GM21390 (cell line): ENCODE results near the gene FILIP1.

Experiments used
- ATAC-seq: cut with Tn5 transposase; IDR thresholded peaks from one replicate; pipeline ENCODE4 v1.9.1; 2021; ENCODE audit not compliant: unreplicated experiment

Gene FILIP1

DNA sequence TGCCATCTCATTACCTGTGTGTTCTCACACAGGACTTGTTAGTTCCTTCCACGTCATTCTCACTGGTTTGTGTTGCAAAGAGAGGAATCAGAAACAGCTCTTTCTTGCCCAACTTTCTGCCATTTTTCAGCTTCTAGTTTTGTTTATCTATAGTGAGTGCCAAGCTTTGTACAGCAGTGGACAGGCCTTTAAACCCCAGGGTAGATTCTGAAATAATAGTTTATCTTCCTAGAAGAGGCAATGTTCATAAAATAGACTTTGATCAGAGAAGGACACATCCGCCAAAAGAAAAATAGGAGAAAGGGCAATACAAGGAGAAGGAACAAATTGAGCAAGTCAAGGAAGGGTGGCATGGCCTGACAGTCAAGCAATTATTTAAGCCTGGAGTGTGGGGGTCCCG lies 191.3 kb downstream of the FILIP1 start:
- no peak for ATAC-seq

DNA sequence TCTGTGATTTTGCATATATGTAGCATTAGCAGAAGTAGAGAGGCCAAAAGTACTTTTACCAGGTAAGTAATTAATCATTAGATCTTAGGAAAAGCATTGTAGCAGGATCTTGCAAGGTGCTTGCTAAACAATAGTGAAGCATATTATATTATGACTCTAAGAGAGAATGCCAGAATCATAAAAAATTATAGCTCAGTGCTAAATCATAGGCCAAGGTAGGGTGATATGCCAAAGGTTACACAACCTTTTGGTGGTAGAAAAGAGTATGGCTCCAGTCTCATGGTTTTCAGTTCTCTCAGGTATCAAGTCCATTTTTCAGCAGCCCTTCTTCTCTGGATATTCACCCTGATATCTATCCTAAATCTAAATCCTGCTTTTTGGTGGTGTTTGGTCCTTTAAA lies 192.1 kb downstream of the FILIP1 start:
- ATAC-seq, result no peak

DNA sequence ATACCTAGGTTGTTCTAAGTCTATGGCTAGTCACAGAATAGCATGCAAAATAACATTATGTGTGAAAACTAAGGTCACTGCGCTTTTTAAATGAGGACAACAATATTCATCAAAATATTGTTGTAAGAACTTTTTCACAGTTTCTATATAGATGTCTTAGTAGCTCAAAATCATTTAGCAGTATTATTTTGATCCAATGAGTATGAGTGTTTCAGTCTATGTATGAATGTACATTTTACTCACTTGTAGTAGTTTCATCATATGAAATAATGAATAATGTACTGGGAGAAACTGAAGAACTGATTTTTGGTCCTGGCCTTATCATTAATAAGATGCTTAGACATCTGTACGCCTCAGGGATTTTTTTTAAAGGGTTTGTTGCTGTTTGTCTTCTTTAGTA lies 192.5 kb downstream of the FILIP1 start:
- ATAC-seq, result no peak

DNA sequence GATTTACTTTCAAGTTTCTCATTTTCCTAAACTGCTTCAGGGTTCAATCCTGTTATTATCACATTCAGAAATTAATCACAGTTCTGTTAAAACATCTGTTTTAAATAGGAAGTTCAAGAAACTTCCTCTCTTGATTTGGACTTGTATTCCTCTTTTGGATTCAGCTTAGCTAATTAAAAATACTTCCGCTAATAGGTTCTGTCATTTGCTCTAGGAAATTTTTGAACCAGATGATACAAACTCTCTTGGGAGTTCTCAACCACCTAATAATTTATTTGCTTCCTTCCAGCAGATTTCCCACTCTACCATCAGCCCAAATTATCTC lies 193.1 kb downstream of the FILIP1 start:
- ATAC-seq, result no peak

DNA sequence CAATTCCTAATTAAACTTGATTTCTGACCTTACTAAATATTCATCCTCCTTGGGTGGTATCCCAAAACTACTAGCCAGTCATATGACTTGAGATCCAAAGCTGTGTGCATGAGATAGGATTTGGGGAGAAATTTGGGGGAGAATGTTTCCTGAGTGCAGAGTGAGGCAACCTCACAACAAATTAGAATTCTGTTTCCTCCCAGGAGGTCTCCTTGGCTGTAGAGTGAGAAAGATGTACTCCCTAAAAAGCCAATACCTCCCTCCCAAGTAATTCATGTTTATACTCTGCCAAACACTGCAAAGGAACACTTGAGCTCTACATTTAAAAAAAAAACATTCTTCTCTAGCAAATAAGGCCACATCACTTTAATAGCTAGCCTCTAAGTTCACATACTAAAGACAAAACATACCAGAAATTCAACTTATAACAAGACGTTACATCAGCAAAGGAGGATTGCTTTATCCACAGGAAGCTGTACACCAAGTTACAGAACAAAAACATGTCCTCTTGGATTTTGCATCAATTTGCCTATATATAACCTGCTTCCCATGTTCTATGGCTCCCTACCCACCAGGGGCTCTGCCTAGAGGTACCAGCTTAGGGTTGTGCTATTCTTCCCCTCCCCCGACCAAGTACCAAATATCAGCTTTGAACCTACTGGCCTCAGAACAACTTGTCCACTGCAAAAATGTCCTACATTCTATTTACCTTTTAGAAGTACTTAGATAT lies 193.6 kb downstream of the FILIP1 start:
- ATAC-seq, result no peak

DNA sequence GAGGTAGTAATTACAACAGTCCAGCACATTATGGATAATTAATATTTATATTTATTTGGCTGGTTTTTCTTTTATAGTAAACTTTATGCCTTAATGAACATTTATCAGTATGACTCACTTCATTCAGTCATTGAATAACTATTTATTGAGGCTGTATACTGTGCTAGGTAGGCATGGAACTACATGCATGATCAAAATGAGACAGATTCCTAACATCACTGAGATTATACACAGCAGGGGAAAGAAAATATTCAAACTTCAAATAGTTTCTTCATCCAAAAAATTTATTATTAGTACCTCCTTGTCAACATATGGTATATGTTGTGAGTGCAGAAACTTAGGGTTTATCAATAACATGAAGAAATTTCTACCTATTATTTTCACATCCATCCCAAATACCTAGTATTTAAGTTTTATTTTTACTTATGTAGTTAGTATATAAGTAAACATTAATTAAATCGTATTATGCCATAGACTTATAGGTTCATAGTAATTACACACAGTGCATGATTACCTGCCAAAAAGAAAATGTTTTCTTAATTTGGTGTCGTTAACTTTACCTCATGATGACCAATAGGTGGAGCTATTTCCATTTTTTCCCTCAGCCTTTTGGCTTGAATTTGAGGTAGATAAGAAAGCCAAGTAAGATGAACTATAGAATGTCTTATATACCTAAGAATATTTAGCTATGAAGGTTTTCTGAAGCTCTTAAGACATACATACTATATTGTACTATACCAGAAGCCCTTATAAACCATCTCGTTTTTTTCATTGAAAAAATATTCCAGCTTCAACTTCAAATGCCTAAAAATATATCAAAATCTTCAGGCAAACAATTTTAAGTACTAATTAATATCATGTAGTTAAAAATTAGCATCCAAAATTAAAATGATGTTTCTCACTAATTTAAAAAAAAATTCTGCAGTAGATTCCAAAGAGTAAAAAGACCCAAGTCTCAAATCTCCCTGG lies 196.5 kb downstream of the FILIP1 start:
- ATAC-seq, result peak; percentile 76

DNA sequence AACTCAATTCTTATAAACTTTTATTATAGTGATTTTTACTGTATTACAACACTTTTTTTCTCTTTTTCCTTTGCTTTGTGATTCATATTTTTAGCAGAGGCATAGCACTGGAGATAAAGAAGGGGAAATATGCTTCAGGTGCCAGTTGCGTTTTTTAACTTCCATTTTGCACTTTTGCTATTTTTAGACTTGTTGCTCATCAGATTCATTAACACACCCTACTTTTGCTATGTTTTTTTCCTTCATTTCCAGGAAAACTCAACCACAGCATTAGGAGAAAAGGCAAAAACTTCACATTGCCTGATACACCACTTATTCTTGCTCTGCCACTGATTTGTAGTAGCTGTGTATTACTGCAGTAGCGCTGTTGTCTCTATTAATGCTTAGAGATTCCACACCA lies 201.0 kb downstream of the FILIP1 start:
- ATAC-seq, result no peak

DNA sequence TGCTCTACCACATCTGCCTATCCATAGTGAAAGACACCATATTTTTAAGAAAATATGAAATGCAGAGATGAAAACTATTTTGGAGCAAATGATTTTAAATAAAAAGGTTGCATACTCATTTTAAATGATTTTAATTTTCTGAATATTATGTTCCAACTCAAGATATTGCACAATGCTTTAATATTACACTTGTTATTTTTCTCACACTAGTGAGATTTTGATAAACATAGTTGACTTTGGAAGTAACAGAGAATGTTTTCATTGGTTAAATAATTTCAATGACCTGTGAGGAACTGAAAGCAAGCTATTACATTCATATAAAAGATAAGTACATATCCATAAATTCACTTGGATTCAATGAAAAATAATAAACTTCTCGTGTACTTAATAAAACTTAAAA lies 201.9 kb downstream of the FILIP1 start:
- ATAC-seq, result no peak

DNA sequence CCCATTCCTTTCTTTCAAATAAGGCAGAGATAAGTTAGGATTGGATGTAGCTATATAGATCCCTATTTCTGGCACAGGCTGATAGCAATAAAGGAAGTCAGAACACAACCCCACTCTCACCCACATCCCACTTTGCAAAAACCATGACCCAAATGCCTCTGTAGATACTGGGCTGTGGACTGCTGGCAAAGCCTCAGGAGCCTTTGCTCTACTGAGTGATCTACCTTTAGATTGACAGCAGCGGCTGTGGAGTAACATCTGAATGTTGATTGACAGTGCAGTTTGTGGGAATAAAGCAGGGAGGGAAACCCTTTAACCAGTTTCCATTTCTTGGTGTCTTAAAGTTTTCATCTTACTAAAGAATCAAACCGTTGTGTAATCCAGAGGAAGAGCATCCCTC lies 202.3 kb downstream of the FILIP1 start:
- ATAC-seq, result no peak

DNA sequence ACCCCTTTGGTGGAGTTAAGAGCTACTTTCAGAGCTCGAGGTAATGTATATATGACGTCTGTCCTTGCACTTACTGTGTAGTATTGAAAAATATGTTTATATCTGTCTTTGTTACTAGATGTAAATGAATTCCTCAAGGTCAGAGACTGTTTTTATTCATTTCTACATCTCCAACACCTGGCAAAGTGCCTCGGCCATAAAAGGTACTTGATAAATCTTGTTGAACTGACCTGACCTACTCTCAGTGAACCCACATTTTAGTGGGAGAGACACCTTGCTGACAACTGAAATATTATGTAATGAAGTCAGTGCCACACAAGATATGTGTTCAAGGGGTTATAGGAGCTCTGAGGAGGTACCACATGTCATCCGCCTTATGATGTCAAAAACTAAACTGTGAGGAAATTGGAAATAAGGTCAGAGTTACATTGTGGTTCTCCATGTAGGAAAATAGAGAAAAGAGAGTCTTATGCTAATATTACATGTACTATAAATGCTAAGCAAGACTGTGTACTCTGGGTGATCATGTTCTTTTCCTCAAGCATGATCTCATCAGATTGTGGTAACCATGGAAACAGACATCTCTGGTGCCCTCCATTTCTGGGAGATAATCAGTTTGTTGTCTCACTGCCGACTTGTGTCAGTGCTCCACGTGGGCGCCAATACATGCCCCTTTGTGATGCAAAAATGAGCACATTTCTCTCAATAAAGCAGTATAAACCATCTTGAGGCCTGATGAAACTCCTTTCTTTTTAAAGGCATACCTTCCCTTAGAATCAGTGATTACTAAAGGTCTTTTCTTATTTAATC lies 203.3 kb downstream of the FILIP1 start:
- no peak for ATAC-seq

DNA sequence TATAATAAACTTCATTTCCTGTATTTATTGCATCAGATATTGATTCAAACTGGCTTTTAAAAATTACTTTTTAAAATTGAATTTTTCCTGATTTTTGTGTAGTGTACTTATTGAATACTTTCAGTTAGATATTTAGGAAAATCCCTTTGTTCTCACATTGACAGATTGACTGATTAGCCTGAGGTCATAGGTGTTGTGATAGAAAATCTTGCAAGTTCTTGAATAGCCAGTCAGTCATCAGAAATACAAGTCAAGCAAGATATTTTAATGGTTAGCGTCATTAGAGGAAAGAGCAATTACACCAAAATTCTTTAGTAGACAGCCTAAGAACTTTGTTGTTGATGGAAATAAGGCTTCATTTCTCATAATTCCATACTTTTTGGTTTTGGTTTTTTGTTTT lies 205.6 kb downstream of the FILIP1 start:
- ATAC-seq, result no peak

DNA sequence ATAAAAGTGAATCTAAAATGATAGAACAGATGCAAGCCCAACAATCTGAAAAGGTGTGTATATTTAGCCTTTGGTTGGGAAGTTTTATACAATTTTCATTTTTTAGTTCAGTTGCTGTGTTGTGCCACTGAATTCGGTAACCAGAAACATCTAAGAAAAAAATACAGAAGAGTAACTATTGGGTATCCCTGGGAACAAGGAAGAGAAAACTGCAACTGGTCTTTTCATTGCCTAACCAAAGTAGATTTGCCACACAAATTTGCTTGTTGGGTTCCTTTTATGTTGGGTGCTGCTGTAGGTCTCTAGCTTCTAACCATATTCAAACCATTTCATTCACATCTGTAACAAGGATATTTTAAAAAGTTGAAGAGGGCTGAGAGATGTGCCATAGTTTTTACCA lies 206.2 kb downstream of the FILIP1 start:
- ATAC-seq, result no peak

DNA sequence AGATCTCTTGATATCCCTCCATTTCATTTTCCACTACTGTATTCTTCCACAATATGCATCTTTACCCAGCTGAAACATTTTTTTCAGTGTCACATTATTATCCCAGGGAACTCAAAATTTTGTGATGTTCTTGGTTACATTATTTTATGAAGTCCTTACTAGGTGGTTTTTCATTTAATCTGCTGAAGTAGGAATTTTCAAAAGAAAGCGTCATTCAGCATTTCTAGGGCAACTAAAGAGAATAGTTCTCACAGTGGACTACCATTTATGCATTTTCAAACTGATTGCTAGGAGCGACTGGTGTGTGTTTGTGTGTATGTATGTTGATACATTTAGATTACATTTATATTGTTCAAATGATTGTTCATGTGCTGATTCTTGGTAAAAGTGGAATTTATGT lies 206.6 kb downstream of the FILIP1 start:
- no peak for ATAC-seq

DNA sequence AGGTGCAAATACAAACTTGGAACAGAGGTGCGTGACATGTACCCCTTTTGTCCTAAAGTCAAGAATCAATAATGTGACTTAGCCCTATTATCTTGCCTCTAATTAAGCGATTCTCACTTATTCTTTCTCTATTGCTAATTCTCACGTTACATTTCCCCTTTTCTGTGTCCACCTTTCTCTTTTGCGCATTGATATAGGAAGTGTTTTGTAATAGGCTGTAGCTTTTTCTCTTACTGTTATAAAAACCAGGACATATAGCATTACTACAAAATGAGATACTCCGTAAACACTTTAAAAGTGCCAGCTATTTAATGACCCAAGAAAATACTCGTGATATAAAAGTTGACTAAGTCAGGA lies 208.3 kb downstream of the FILIP1 start:
- peak; percentile 12 for ATAC-seq

DNA sequence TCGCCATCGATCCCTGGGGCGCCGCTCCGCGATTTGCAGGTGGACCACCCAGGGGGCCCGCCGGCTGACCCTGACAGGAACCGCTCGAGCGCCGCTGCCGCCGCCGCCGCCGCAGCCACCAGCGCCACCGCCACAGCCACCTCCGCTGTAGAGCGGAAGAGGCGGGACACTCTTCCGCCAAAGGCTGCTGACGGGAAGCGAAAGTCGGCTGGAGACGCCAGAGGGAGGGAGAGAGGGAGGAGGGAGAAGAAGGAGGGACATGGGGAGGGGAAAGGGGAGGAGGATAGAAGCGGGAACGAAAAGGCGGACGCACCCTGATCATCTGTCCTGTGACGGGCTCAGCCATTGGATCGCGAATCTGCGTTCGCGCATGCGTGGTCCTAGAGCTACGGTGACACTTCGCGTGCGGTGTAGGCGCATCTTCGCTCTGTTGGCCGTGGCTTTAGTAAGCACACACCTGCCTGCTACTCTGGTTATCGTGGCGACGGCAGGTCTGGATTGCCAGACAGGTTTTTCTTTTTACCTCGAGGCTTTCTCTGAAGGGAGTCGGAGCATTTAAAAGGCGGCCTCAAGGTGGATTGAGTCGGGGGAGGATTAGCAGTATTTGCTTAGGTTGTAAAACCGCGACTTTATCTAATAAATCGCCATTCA lies 208.8 kb downstream of the FILIP1 start, which contains the start of gene TMEM30A:
Gene TMEM30A, minus strand, starts transcription at position 161 of the 651 bp plus-strand sequence. Its CDS starts 154 bp downstream, at position 7.
- peak; percentile 91 for ATAC-seq

DNA sequence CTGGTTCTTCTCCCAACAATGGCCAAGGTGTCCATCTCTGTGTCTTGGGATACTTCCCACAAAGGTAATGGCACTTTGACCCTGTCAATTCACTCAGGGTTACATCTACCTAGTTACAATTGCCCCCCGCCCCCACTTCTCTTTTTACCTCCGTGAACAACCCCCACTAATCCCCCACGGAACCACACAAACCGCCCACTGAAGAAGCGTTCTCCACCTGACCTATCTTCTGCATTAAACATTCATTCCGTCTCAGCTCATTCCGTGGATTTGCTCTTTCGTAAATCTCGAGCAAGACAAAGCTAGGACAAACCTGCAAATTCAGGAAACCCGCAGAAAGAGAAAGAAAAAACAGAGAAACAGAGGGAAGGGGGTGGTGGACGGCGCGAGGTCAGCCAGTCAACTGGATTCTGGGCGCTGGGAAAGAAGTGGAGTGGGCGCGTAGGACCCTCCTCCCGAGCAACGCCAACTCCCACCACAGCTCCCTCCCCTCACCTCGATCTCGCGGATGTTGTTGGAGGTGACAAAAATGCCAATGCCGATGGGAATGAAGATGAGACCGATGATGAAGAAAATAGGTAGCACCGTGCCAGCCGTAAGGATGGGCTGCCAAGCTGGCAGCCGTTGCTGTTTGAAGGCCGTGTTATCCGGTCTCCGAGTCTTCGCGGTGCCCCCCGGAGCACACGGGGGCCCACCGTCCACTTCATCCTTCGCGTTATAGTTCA lies 209.5 kb downstream of the FILIP1 start:
- peak; percentile 24 for ATAC-seq

DNA sequence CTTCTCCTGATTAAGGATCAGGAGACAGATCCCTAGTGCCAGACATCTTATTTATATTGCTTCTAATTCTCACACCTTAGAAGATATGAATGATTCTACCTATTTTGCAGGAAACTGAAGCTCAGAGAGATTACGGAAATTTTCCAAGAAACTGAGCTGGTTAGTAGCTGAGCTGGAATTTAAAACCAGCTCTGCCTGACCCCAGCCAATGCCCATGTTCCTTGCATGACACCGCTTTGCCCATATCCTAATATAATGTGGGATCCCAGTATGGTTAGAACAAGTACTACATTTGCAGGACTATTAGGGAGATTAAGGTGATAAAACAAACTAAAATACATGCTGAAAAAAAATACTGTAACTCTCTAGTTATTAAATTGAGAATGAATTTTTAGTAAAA lies 210.9 kb downstream of the FILIP1 start:
- ATAC-seq, result no peak

DNA sequence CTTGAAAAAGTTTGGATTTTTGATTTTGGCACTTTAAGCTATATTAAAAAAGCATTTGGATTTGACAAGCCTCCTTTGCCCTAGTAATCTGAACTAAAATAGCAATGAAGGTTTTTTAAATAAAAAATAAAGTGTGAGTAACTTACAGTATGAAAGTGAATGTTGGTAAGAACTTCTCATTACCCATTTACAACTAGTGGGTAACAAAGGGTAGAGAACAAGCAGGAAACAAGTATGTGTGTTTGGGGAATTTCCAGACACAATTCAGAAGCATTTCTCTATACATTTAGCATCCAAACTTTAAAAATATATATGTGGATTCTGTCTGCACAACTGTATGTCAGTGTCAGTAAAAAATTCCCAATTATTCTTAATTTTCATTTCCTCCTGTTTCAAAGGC lies 211.9 kb downstream of the FILIP1 start:
- ATAC-seq, result no peak

DNA sequence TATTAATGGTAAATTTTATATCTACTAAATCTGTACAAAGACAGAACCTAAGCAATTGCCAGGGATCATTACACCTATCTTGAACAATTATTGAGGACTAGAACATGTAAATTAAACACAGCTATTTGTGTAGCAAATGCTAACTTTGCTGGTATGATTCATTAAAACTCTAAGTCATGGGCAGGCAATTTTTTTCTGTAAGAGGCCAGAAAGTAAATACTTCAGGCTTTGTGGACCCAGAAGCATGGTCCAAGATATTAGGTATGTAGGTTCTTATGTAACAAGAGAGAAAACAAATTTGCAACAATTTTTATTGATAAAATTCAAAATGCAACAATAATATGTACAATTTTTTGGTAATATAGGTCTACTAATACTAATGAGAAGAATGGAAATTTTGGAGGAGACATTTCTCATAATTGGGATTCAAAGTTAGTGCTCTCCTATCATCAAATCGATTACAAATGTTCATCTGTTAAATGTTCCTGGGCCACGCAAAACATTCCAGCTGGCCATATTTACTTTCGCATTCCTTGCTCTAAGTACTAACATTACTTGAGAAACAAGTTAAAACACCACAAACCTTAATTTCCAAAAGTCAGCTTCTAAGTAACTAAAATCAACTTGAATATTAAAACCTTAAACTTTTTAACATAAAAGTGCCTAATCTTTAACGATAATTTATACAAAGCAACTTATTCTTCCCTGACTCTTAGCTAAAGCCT lies 213.3 kb downstream of the FILIP1 start:
- ATAC-seq, result no peak

DNA sequence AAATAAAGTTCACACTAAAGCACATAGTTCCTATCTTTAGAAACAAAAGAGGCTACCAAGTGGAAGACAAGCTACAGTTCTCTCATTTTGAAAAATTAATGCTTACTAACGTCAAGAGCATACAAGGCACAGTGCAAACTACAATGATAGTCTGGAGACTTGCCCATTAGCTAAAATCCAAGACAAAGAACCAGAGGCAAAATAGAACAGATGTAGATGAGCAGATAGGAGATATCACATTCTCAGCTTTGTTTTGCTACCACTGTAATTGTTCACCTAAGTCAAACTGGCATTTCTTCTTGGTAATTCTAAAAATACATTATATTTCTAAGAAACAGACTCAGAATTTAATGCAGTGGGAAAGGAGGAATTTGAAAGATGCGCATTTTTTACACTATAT lies 214.2 kb downstream of the FILIP1 start:
- no peak for ATAC-seq
